Activated B cell treated with CpG ODN at 0.5 μM for 24 hours (primary cell): ENCODE results near the gene NTF3. TPM values are rescaled to one million over a fixed set of nuclear protein-coding genes. Genes with fewer than 3 reads are reported as not detected.

Experiments used
- ATAC-seq: fragments of 200-7000 bp; cut with Tn5 transposase; one replicate; pipeline ENCODE4 v1.10.0; 2021; ENCODE audit warnings: low read depth, mild to moderate bottlenecking, moderate library complexity
- CTCF ChIA-PET: fragments of 350-600 bp; sonication (Branson Sonifier 250); formaldehyde crosslinking; loops from one replicate; lab custom pipeline; 2021; ENCODE audit warnings: antibody characterized with exemption; lab: Charles Lee
- POLR2A ChIA-PET: fragments of 350-600 bp; sonication (Branson Sonifier 250); formaldehyde crosslinking; loops from one replicate; lab custom pipeline; 2021; ENCODE audit warnings: antibody characterized with exemption; lab: Charles Lee
- DNase-seq: peaks from one replicate; pipeline ENCODE4 v3.0.0; 2022
- H3K27ac Mint-ChIP-seq: one replicate; pipeline ENCODE4 v1.8.0; 2020; ENCODE audit warnings: mixed read lengths
- H3K27me3 Mint-ChIP-seq: one replicate; pipeline ENCODE4 v1.8.0; 2021; ENCODE audit warnings: mixed read lengths
- H3K36me3 Mint-ChIP-seq: one replicate; pipeline ENCODE4 v1.8.0; 2021; ENCODE audit warnings: low read depth, mixed read lengths
- H3K4me1 Mint-ChIP-seq: one replicate; pipeline ENCODE4 v1.8.0; 2021; ENCODE audit warnings: mixed read lengths
- H3K4me3 Mint-ChIP-seq: one replicate; pipeline ENCODE4 v1.8.0; 2020; ENCODE audit warnings: mild to moderate bottlenecking, mixed read lengths
- H3K9me3 Mint-ChIP-seq: one replicate; pipeline ENCODE4 v1.8.0; 2020; ENCODE audit warnings: mixed read lengths
- intact Hi-C: fragments of 100-400 bp; cut with micrococcal nuclease; formaldehyde crosslinking; loops from one replicate; pipeline ENCODE4 v1.15.1; 2024
- total RNA-seq: library from RNA; stranded (reverse); gene quantifications from 2 replicates; pipeline ENCODE4 v1.2.3, GENCODE V29; 2022
- TF ChIP-seq, protein P1 (sequence below): fragments of 200-600 bp; IDR thresholded peaks from one replicate; pipeline ENCODE4 v1.8.0; 2022; ENCODE audit warnings: antibody characterized with exemption, mild to moderate bottlenecking

The NTF3 gene
- total RNA-seq, 1 donor from 2014 or later, result not detected

DNA sequence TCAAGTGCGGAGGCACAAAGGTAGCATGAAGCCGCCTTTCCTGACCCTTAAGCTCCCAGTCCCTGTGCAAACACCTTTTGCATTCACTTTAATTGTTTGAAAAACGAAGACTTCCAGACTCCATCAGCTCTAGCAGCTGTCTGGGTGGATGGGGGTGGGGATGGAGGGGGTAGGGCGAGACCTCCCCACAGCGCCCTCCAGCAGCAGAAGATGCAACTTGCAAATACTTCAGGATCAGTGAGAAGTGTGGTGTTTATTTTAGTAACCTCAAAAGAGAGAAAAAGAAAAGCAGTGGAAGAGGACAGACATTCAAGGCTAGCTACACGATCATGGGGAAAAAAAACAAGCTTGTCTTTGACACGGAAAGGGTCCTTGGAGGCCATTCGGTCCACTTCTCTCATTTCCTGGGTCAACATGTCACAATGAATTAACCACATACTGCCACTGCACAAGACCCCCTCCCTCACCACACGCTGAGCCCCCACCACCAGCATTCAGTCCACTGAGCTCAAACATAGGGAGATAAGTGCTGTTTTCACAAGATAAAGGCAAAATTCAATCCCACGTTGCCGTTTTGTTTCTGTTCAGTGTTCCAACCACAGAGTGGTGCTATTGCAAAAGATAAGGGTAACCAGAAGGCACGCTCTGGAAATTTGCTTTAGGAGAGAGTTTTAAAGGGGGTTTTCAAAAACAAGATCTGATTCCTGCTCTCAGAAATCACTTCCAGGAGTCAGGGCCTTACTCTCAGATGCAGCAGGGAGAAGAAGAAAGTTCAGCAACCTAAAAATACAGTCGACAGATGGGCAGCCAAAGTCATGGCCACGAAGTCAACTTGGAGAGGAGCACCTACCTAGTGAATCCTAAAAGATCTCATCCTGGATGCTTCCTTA lies 3.3 kb upstream of the NTF3 start:
- POLR2A ChIA-PET, result no interaction called here
- Mint-ChIP-seq H3K4me1 (peaks cover 24% of the 10 kb centered on the region), H3K27me3 (peaks cover 39% of the 10 kb centered on the region), H3K27ac (no peak overlapping the region), H3K4me3 (no peak overlapping the region), H3K36me3 (no peaks in the 10 kb centered on the region), H3K9me3 (no peaks in the 10 kb centered on the region)
- CTCF ChIA-PET, result no interaction called here
- TF ChIP-seq, protein P1, sequence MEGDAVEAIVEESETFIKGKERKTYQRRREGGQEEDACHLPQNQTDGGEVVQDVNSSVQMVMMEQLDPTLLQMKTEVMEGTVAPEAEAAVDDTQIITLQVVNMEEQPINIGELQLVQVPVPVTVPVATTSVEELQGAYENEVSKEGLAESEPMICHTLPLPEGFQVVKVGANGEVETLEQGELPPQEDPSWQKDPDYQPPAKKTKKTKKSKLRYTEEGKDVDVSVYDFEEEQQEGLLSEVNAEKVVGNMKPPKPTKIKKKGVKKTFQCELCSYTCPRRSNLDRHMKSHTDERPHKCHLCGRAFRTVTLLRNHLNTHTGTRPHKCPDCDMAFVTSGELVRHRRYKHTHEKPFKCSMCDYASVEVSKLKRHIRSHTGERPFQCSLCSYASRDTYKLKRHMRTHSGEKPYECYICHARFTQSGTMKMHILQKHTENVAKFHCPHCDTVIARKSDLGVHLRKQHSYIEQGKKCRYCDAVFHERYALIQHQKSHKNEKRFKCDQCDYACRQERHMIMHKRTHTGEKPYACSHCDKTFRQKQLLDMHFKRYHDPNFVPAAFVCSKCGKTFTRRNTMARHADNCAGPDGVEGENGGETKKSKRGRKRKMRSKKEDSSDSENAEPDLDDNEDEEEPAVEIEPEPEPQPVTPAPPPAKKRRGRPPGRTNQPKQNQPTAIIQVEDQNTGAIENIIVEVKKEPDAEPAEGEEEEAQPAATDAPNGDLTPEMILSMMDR, result no peak
- ATAC-seq (no peak), DNase-seq (no peak)
- intact Hi-C loops, result loop anchor here (2.0 kb wide), 1 partner anchor 82 kb away; no protein-coding TSS in a partner anchor

DNA sequence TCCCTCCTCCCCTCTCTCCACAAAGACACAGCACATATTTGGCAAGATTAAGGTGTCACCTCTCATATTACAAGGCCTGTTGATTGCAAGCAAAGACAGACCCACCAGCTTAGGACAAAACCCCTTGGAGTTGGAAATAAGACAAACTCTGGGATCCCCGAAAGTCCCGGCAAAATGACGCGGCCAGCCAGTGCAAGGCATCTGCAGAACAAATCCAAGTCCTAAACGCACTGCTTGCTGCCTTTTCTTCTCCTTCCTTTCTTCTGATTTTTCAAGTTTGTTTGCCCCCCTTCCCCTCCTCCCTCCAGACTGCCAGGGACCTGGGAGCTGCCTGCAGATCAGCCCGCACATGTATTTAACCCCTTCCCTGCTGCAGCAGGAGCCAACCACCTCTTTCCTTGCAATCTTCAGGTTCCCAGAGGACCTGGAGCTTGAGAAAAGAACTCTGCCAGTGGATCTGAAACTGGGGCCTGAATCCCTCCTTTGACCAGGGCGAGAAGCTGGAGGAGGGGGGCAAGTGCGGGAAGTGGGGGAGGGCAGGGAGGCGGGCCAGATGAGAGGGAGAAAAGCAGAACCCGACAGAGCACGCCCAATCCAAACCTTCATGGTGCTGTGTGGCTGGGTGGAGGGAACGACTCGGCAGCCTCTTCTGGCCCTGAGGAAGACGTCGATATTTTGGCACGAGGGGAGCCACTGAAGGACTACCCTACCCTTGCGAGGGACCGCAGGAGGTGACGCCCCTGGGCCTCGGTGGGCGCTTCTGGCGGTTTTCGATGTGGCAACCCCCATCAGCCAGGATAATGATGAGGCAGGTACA lies 2.0 kb upstream of the NTF3 start:
- Mint-ChIP-seq H3K4me3 (no peak overlapping the region), H3K9me3 (no peaks in the 10 kb centered on the region), H3K4me1 (peaks cover 24% of the 10 kb centered on the region), H3K27me3 (peaks cover 39% of the 10 kb centered on the region), H3K36me3 (no peaks in the 10 kb centered on the region), H3K27ac (no peak overlapping the region)
- TF ChIP-seq, protein P1, result no peak
- CTCF ChIA-PET, result no interaction called here
- intact Hi-C loops, result loop anchor here (2.0 kb wide), 1 partner anchor 81 kb away; no protein-coding TSS in a partner anchor
- no peak for DNase-seq
- POLR2A ChIA-PET, result no interaction called here
- no peak for ATAC-seq

DNA sequence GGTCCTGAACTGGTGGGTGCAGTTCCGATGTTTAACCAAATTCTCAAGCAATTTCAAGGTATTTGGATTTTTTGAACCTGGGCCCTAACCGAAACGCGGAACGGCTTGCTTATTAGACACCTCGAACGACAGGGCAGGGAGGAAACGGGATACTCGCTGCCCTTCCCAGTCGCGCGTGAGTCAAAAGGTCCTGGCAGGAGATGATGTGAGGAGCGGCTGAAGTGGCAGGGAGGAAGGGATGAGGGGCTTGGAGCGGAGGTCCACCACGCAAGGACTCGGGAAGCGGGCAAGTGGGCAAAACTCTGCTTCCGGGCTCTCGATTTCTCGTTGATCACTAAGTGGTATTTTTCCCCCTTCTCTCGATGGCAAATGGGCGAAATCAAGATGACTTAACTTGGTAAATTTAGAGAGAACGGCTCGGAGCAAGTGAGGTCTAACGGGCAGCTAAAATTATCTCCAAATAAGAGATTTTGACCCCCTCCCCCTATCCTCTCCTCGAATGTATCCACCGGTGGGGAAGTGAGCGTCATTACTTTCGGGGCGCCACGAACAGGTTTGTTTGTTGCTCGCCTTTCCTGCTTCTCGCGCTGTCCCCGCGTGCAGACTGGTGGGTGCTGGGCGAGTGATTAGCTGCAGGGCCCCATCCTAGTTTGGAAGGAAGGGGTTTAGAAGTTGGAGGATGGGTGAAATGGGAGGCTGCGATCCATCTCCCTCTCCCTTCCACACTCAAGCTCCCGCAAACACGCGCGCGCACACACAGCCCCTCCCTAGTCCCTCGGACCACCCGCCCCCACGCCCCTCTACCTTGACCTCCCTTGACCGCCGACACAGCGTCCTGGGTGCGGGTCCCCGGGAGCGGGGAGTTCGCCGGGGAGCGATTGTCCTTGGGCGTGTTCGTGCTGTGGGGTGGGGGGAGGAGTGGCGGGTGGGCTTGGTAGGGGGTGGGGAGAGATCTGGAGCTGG lies 986 bp upstream of the NTF3 start:
- CTCF ChIA-PET, result no interaction called here
- no peak overlapping the region for H3K27ac Mint-ChIP-seq
- TF ChIP-seq, protein P1, result no peak
- DNase-seq (no peak), ATAC-seq (no peak)
- POLR2A ChIA-PET, result no interaction called here
- H3K36me3 Mint-ChIP-seq, result no peaks in the 10 kb centered on the region
- peaks cover 24% of the 10 kb centered on the region for H3K4me1 Mint-ChIP-seq
- H3K4me3 Mint-ChIP-seq, result peak overlapping the region; percentile 62
- peaks cover 39% of the 10 kb centered on the region for H3K27me3 Mint-ChIP-seq
- intact Hi-C loops, result no loop called here
- H3K9me3 Mint-ChIP-seq, result no peaks in the 10 kb centered on the region

DNA sequence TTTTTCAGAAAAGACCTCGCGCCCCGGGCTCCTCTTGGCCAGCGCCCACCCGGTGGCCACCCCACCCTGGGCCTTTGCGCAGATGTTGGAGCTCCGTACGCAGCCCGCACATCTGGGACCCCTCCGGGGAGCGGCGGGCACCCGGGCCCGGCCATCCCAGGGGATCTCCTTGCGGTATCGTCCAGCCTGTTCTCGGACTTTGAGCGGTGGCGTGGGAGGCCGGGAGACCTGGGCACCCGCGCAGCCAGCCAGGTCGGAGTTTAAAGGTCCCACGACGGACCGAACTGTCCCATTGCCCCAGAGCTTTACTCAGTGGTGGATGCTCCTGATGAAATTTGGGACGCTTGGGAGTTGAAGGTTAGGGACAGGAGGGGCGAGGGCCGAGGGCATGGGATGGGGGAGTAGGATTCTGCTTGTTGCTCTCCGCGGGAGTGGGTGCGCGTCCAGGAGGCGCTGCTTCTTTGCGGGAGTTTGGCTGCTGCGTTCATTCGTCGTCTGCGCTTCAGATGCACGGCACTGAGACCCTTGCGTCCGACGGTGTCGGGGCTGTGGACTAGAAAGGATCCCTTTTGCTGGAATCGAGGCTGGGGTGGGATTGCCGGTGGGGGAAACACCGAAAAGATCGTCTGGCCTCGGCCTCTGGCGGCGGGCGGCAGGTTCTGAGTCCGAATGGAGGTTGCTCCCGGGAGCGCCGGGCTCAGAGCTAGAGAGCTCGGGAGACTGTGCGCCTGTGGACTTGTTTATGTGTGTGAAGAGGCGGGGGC lies 1.4 kb downstream of the NTF3 start:
- TF ChIP-seq, protein P1, result no peak
- H3K36me3 Mint-ChIP-seq, result no peaks in the 10 kb centered on the region
- peaks cover 24% of the 10 kb centered on the region for H3K4me1 Mint-ChIP-seq
- H3K9me3 Mint-ChIP-seq, result peaks cover 2% of the 10 kb centered on the region
- POLR2A ChIA-PET, result no interaction called here
- no peak overlapping the region for H3K27ac Mint-ChIP-seq
- CTCF ChIA-PET, result no interaction called here
- intact Hi-C loops, result no loop called here
- no peak for DNase-seq
- ATAC-seq, result no peak
- peaks cover 50% of the 10 kb centered on the region for H3K27me3 Mint-ChIP-seq
- peak overlapping the region; percentile 13 for H3K4me3 Mint-ChIP-seq
